B cell (primary cell): ENCODE data around the gene PRR33. TPM values are rescaled to one million over a fixed set of nuclear protein-coding genes. Genes with fewer than 3 reads are reported as not detected.
A peak's percentile ranks its signal among the peaks of the same experiment; 100 is the strongest.

Experiments
- ATAC-seq: fragments of 200-7000 bp; cut with Tn5 transposase; one replicate; pipeline ENCODE4 v1.10.0; 2021; ENCODE audit warnings: low read depth, mild to moderate bottlenecking, moderate number of reproducible peaks, moderate library complexity
- CTCF ChIA-PET: fragments of 350-600 bp; sonication (Branson Sonifier 250); formaldehyde crosslinking; loops from one replicate; lab custom pipeline; 2021; ENCODE audit warnings: antibody characterized with exemption, inconsistent platforms; lab: Charles Lee
- POLR2A ChIA-PET: fragments of 350-600 bp; sonication (Branson Sonifier 250); formaldehyde crosslinking; loops from one replicate; lab custom pipeline; 2021; ENCODE audit warnings: antibody characterized with exemption; lab: Charles Lee
- DNase-seq: peaks from one replicate; pipeline ENCODE4 v3.0.0; 2013
- H2AFZ ChIP-seq: 2 replicates; pipeline ENCODE4 v1.6.1; 2012; ENCODE audit warnings: mild to moderate bottlenecking, low read depth, low read length; ENCODE audit not compliant: insufficient read depth, poor library complexity, severe bottlenecking
- H3K27ac ChIP-seq, 2 donors: 1 replicate in 1 of 2; 2 replicates in 1 of 2; pipeline ENCODE4 v1.5.1; 2012 to 2013; ENCODE audit warnings: low read length in 2 of 2, mild to moderate bottlenecking in 2 of 2, moderate library complexity in 1 of 2
- H3K27me3 ChIP-seq, 4 experiments: fragments of 200-600 bp in 1 of 4; sonication (generic) in 1 of 4; replicated peaks in 1 of 4; 1 replicate in 2 of 4; 2 replicates in 2 of 4; pipeline versions ENCODE4 v1.6.1 to v1.7.0; 2013 to 2016; ENCODE audit warnings: low read length in 3 of 4, mild to moderate bottlenecking in 2 of 4, mixed read lengths in 1 of 4, moderate library complexity in 1 of 4; ENCODE audit not compliant: insufficient read depth in 4 of 4, control insufficient read depth in 3 of 4; ENCODE audit errors: control extremely low read depth in 1 of 4
- H3K36me3 ChIP-seq, 2 experiments: replicated peaks in 1 of 2; 1 replicate in 1 of 2; 2 replicates in 1 of 2; pipeline versions ENCODE4 v1.6.1 to v1.7.1; 2013; ENCODE audit warnings: low read length in 1 of 2; ENCODE audit not compliant: insufficient read depth in 2 of 2, control insufficient read depth in 1 of 2; ENCODE audit errors: control extremely low read depth in 1 of 2, extremely low read depth in 1 of 2
- H3K4me1 ChIP-seq, 2 donors: fragments of 200-600 bp in 1 of 2; sonication (generic) in 1 of 2; 1 replicate in 1 of 2; 2 replicates in 1 of 2; pipeline versions ENCODE4 v1.5.1 to v1.6.1; 2013 to 2017; ENCODE audit warnings: low read length in 2 of 2; ENCODE audit not compliant: control insufficient read depth in 2 of 2, insufficient read depth in 2 of 2
- H3K4me2 ChIP-seq: replicated peaks from 2 replicates; pipeline ENCODE3; 2012; ENCODE audit warnings: mild to moderate bottlenecking, low read depth, low read length; ENCODE audit not compliant: poor library complexity, severe bottlenecking
- H3K4me3 ChIP-seq, 5 experiments: fragments of 200-600 bp in 1 of 5; sonication (generic) in 1 of 5; 1 replicate in 3 of 5; 2 replicates in 2 of 5; pipeline versions ENCODE4 v1.5.1 to v1.7.0; 2011 to 2016; ENCODE audit warnings: low read length in 4 of 5, mild to moderate bottlenecking in 4 of 5, low read depth in 2 of 5, control low read depth in 1 of 5, moderate library complexity in 1 of 5; ENCODE audit not compliant: insufficient read depth in 1 of 5; ENCODE audit errors: control extremely low read depth in 1 of 5, extremely low read depth in 1 of 5
- H3K79me2 ChIP-seq: fragments of 200-600 bp; sonication (generic); one replicate; pipeline ENCODE4 v1.6.0; 2016; ENCODE audit warnings: low read length; ENCODE audit not compliant: control insufficient read depth, insufficient read depth
- H3K9ac ChIP-seq: fragments of 200-600 bp; sonication (generic); 2 replicates; pipeline ENCODE4 v1.6.1; 2017; ENCODE audit warnings: mild to moderate bottlenecking, low read length, moderate library complexity
- H3K9me3 ChIP-seq, 3 donors: one replicate each; pipeline versions ENCODE4 v1.6.1 to v1.7.1; 2013; ENCODE audit warnings: low read length in 2 of 3; ENCODE audit not compliant: control insufficient read depth in 2 of 3, insufficient read depth in 1 of 3; ENCODE audit errors: control extremely low read depth in 1 of 3
- H4K20me1 ChIP-seq: 2 replicates; pipeline ENCODE4 v1.6.0; 2012; ENCODE audit warnings: mild to moderate bottlenecking, low read length; ENCODE audit not compliant: insufficient read depth, control insufficient read depth, poor library complexity, severe bottlenecking
- H3K27ac Mint-ChIP-seq: one replicate; pipeline ENCODE4 v1.8.0; 2021; ENCODE audit warnings: mixed read lengths
- H3K27me3 Mint-ChIP-seq: one replicate; pipeline ENCODE4 v1.8.0; 2021; ENCODE audit warnings: mixed read lengths
- H3K4me1 Mint-ChIP-seq: one replicate; pipeline ENCODE4 v1.8.0; 2021; ENCODE audit warnings: mixed read lengths
- H3K4me3 Mint-ChIP-seq: one replicate; pipeline ENCODE4 v1.8.0; 2021; ENCODE audit warnings: mixed read lengths
- H3K9me3 Mint-ChIP-seq: one replicate; pipeline ENCODE4 v1.8.0; 2022; ENCODE audit warnings: mixed read lengths; ENCODE audit not compliant: insufficient read depth
- CTCF ChIP-seq: fragments of 200-600 bp; IDR thresholded peaks from one replicate; pipeline ENCODE4 v1.8.0; 2022; ENCODE audit warnings: antibody characterized with exemption, mild to moderate bottlenecking
- EZH2 ChIP-seq: IDR thresholded peaks from 2 replicates; pipeline ENCODE4 v1.6.1; 2012; ENCODE audit warnings: borderline replicate concordance, low read depth, mild to moderate bottlenecking, moderate library complexity, low read length; ENCODE audit not compliant: insufficient read depth, poor library complexity, severe bottlenecking
- WGBS: methylation state at CpG from one replicate; pipeline ENCODE4 v1.1.5; 2013; ENCODE audit warnings: missing lambda C conversion rate; ENCODE audit not compliant: insufficient coverage; 5-methylcytosine and 5-hydroxymethylcytosine counted together
- intact Hi-C: fragments of 100-400 bp; cut with micrococcal nuclease; formaldehyde crosslinking; loops from one replicate; pipeline ENCODE4 v1.10.0; 2022
- polyA plus RNA-seq: library from polyadenylated mRNA; depleted of rRNA; stranded (reverse); fragments of >200 nt; gene quantifications from 2 replicates; pipeline ENCODE4 v1.2.3, GENCODE V29; 2012
- total RNA-seq, 2 donors: library from RNA; stranded (reverse); fragments of 120-200 nt in 1 of 2; gene quantifications; 1 replicate in 1 of 2; 2 replicates in 1 of 2; pipeline versions ENCODE4 v1.2.3 to v1.2.4, GENCODE V29; 2013 to 2022

The PRR33 gene
- total and polyA plus RNA-seq, 2 donors (not counting 1 experiment from before 2014, with no cell fraction given) = not detected

- H3K27ac ChIP-seq = no peak overlapping the region
- no peak overlapping the region for H3K4me3 ChIP-seq
- WGBS = 46% methylated on average over 8 of the region's 9 CpGs
- ATAC-seq = no peak
- H3K9me3 Mint-ChIP-seq = no peaks in the 10 kb centered on the region
- H3K36me3 ChIP-seq = peaks cover 13 to 60% of the 10 kb centered on the region in 2 experiments
- no peak for TF ChIP-seq CTCF
- no peak for TF ChIP-seq EZH2
- peak overlapping the region; percentile 12 for H3K4me2 ChIP-seq
- peak overlapping the region; percentile 32 for H3K4me3 Mint-ChIP-seq
- no peak overlapping the region for H2AFZ ChIP-seq
- H3K4me1 Mint-ChIP-seq = peaks cover 30% of the 10 kb centered on the region
- H3K9me3 ChIP-seq = no peaks in the 10 kb centered on the region
- no peak overlapping the region for H3K9ac ChIP-seq
- H3K27ac Mint-ChIP-seq = peak overlapping the region; percentile 80
- intact Hi-C loops = no loop called here
- peaks cover 93% of the 10 kb centered on the region for H4K20me1 ChIP-seq
- no peaks in the 10 kb centered on the region for H3K27me3 ChIP-seq
- ChIA-PET CTCF (interaction anchor here (0.7 to 1.1 kb wide), 2 partner anchors 12 to 236 kb away, joined by 3 to 4 read pairs; no protein-coding TSS in a partner anchor), POLR2A (interaction anchor here (1.2 to 1.3 kb wide), 2 partner anchors 29 to 38 kb away, joined by 3 to 4 read pairs; no protein-coding TSS in a partner anchor)
- H3K4me1 ChIP-seq = peaks cover 28 to 35% of the 10 kb centered on the region in 2 donors
- no peak for DNase-seq
- H3K79me2 ChIP-seq = no peaks in the 10 kb centered on the region
- H3K27me3 Mint-ChIP-seq = no peaks in the 10 kb centered on the region
Measured at GRCh38 chr11:1888347-1888753, 3.3 kb downstream of the PRR33 start.
